22Rv1 (cell line): ENCODE data around the gene GALNS.
"Not testable (repeated sequence)": the region's sequence is repeated elsewhere in the genome, so short reads cannot be mapped to it uniquely, and the experiment has no call there.

ENCODE experiments used
- H3K27ac ChIP-seq: fragments of 450-650 bp; 2 replicates; pipeline ENCODE4 v1.5.1; 2017
- ZFX ChIP-seq: fragments of 450-650 bp; IDR thresholded peaks from 2 replicates; pipeline ENCODE4 v1.6.1; 2017; ENCODE audit warnings: antibody characterized with exemption, borderline replicate concordance
- TF ChIP-seq, protein P1 (sequence below): fragments of 450-650 bp; IDR thresholded peaks from 2 replicates; pipeline ENCODE4 v1.5.1; 2017; ENCODE audit warnings: mild to moderate bottlenecking

Gene GALNS

DNA sequence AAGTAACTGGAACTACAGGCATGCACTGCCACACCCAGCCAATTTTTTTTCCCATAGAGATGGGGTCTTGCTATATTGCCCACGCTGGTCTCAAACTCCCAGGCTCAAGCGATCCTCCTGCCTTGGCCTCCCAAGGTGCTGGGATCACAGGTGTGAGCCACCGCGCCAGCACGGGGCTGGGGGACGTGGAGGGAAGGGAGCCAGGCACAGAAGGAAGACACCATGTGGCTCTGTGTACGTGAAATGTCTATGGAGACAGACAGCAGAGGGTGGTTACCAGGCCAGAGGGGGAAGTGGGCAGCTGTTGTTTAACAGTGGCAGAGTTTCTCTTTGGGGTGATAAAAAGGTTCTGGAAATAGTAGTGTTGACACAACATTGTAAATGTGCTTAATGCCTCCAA, 67.2 kb downstream of the GALNS start:
- H3K27ac ChIP-seq: no peak overlapping the region
- no peak for TF ChIP-seq ZFX
- TF ChIP-seq, protein P1, sequence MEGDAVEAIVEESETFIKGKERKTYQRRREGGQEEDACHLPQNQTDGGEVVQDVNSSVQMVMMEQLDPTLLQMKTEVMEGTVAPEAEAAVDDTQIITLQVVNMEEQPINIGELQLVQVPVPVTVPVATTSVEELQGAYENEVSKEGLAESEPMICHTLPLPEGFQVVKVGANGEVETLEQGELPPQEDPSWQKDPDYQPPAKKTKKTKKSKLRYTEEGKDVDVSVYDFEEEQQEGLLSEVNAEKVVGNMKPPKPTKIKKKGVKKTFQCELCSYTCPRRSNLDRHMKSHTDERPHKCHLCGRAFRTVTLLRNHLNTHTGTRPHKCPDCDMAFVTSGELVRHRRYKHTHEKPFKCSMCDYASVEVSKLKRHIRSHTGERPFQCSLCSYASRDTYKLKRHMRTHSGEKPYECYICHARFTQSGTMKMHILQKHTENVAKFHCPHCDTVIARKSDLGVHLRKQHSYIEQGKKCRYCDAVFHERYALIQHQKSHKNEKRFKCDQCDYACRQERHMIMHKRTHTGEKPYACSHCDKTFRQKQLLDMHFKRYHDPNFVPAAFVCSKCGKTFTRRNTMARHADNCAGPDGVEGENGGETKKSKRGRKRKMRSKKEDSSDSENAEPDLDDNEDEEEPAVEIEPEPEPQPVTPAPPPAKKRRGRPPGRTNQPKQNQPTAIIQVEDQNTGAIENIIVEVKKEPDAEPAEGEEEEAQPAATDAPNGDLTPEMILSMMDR: no peak

DNA sequence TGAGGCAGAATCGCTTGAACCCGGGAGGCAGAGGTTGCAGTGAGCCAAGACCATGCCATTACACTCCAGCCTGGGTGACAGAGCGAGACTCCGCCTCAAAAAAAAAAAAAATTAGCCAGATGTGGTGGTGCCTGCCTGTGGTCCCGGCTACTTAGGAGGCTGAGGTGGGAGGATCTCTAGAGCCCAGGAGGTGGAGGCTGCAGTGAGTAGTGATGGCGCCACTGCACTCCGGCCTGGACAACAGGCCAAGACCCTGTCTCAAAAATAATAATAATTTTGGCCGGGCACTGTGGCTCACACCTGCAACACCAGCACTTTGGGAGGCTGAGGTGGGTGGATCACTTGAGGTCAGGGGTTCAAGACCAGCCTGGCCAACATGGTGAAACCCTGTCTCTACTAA, 68.0 kb downstream of the GALNS start:
- not testable (repeated sequence) for H3K27ac ChIP-seq

DNA sequence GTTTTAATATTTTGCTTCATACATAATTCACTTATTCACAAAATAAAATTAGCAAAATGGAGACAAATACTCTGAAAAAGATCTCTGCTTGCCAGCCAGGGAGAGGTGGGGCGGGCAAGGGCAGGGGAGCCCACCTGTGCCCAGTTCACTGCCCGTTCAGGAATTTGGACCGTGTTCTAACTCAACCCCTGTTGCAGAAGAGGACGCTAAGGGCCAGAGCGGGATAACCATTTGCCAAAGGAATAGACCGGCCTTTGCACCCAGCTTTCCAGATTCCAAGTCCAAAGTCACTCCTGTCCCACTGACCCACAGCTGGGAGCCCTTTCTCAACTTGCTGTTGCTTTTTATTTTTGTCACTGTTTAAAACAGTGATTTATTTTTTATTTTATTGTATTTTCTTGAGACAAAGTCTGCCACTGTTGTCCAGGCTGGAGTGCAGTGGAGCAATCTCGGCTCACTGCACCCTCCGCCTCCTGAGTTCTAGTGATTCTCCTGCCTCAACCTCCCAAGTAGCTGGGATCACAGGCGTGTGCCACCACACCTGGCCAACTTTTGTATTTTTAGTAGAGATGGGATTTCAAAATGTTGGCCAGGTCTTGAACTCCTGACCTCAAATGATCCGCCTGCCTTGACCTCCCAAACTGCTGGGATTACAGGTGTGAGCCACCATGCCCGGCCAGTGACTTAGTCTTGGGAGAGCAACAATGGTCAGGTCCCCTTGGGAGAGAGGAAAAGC, 69.0 kb downstream of the GALNS start:
- H3K27ac ChIP-seq: no peak overlapping the region

DNA sequence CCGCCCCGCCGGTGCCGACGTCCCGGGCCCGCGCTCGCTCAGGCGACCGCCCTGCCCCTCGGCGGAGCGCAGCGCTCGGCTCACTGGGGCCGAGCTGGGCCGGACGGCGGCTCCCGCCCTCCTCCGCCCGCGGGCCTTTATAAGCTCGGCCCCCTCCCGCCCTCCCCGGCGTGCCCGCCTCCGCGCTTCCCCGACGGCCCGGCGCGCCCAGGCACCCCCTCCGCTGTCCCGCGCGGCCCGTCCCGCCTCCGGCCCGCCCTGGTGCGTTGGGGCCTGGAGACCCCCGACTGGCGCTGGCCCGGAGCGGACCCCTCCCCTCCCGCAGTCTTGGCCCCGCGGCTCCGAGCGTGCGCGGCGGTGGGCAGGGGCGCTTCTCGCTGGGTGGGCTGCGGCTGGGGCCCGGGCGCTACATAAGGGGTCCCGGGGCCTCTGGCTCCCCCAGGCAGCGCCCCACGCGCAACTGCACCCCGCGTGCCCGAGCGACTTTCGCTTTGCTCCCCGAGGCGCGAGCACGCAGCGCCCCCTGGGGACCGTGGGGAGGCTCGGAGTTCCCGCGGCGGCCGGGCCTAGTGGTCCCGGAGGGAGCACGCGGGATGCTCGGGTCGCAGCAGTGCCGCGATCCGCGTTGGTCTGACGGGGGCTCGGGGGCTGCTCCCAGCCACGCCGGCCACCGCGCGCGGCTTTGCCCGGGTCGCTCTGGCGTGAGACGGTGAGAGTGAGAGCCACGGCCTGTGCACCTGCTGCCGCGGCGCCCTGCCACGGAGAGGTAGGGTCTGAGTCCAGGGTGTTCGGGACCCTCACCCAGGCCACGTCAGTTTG, 71.4 kb downstream of the GALNS start, which contains the start of gene PIEZO1:
Gene PIEZO1, minus strand, starts transcription at position 115 of the 819 bp plus-strand sequence. CDS start 256 bp downstream, outside the sequence.
- TF ChIP-seq ZFX: no peak
- TF ChIP-seq, protein P1: peak; percentile 94
- H3K27ac ChIP-seq: peak within 1 kb of the TSS; percentile 75

More for the DNA sequence above, 69.0 kb downstream of the GALNS start:
- TF ChIP-seq, protein P1: no peak
- TF ChIP-seq ZFX: no peak

DNA sequence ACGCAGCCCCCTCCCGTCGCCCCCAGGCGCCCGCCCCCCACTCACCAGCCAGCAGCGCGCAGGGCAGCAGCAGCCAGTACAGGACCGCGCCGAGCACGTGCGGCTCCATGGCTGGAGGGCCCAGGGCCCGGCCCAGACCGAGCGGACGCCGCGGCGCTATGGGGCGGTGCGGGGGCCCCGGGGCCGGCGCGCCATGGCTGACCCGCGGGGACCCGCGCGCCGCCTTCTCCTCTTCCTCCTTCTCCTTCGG, 72.0 kb downstream of the GALNS start:
- no peak for TF ChIP-seq ZFX
- TF ChIP-seq, protein P1: no peak
- H3K27ac ChIP-seq: peak overlapping the region; percentile 75

- TF ChIP-seq, protein P1: peak; percentile 25
- no peak for TF ChIP-seq ZFX
- peak overlapping the region; percentile 75 for H3K27ac ChIP-seq
Measured at GRCh38 chr16:88784074-88784855, 72.5 kb downstream of the GALNS start.

DNA sequence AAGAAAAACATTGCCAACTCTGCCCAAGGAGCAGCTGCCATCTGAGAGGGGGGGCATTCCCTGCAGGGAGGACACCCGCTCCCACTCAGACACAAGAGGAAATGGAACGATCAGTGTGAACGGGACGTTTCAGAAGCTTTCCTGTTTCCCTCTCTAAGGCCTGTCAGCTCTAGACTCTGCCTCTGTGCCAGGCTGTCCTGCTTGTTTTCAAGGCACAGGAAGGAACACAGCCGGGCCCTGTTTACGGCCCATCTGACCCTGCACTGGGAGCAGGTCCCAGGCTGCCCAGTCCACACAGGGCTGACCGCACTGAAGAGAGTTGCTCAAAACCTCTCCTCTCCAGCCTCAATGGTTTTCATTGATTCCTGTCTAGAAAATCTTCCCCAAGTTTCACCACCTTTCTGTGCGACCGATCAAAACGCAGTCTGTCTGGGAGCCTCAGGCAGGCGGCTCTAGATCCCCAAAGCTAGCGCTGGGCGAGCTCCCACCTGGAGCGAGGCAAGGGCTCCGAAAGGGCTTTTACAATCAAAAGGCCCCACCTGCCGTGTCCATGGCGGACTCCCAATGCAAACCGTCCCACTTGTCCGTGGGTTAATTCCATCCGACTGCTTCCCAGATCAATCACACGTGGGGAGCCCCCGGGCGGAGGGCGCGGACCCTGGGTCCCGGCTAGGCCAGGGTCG, 73.2 kb downstream of the GALNS start:
- H3K27ac ChIP-seq: peak overlapping the region; percentile 75
- TF ChIP-seq, protein P1: no peak
- TF ChIP-seq ZFX: no peak
